GM23338 (cell line): ENCODE data around the gene LYPD5.

Experiments
- EZH2 ChIP-seq: fragments of 200-600 bp; sonication (generic); IDR thresholded peaks from one replicate; pipeline ENCODE4 v1.8.0; 2017; ENCODE audit warnings: antibody characterized with exemption, mild to moderate bottlenecking, low read depth; ENCODE audit not compliant: unreplicated experiment
- JUNB ChIP-seq: IDR thresholded peaks from one replicate; pipeline ENCODE4 v1.6.1; 2016; ENCODE audit warnings: antibody characterized with exemption; ENCODE audit not compliant: unreplicated experiment
- POLR2AphosphoS5 ChIP-seq: IDR thresholded peaks from 2 replicates; pipeline ENCODE4 v1.6.1; 2016; ENCODE audit warnings: antibody characterized with exemption, low read depth
- ZNF114 ChIP-seq: fragments of 250-450 bp; sonication (Bioruptor Pico); IDR thresholded peaks from 2 replicates; pipeline ENCODE4 v1.5.0; 2020; ENCODE audit warnings: mild to moderate bottlenecking, moderate library complexity
- TF ChIP-seq, protein P1 (sequence below), 2 experiments: fragments of 200-600 bp in 1 of 2; sonication (generic) in 1 of 2; conservative IDR thresholded peaks; 2 replicates each; pipeline versions ENCODE4 v1.5.1 to v1.6.1; 2016 to 2017; ENCODE audit warnings: antibody characterized with exemption in 2 of 2, low read depth in 2 of 2, mild to moderate bottlenecking in 2 of 2, moderate library complexity in 1 of 2

DNA sequence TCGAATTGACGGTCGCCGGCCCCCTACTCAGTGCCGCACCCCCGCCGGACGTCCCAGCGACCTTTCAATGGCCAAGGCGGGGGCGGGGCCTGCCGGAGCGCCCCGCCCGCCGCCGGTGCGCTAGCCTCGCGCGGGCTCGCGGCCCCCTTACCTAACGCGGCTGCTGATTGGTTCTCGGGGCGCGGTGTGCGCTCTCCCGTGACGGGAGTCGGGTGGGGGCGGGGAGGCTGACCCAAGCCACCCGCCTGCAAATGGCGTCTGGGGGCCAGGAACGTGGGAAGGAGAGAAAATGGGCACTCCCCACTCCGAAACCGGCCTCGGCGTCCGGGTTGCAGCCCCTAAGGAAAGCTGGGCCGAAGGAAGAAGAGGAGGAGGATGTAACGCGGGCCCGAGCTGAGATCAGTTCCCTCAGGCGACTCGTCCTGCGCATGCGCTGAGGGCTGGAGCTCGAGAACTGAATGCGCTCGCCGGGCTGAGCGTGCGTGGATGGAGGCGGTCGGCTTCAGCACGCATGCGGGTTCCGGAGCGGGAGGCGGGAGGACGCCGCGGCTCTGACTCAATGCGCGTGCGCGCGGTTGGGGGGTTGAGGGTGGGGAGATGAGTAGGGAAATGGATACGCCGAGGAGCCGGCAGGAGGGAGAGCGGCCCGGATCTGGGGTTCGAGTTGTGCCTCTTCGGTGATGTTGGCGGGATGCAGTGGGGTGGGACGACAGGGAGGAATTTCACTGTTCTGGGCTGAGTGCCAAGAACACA, 47.6 kb downstream of the LYPD5 start, which contains the start of gene SMG9:
- TF ChIP-seq, protein P1, sequence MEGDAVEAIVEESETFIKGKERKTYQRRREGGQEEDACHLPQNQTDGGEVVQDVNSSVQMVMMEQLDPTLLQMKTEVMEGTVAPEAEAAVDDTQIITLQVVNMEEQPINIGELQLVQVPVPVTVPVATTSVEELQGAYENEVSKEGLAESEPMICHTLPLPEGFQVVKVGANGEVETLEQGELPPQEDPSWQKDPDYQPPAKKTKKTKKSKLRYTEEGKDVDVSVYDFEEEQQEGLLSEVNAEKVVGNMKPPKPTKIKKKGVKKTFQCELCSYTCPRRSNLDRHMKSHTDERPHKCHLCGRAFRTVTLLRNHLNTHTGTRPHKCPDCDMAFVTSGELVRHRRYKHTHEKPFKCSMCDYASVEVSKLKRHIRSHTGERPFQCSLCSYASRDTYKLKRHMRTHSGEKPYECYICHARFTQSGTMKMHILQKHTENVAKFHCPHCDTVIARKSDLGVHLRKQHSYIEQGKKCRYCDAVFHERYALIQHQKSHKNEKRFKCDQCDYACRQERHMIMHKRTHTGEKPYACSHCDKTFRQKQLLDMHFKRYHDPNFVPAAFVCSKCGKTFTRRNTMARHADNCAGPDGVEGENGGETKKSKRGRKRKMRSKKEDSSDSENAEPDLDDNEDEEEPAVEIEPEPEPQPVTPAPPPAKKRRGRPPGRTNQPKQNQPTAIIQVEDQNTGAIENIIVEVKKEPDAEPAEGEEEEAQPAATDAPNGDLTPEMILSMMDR (conservative IDR thresholded peaks at IDR 0.05; ENCODE audit: low read depth in 2 of 2): no peak
- peak; percentile 75 for TF ChIP-seq POLR2AphosphoS5
- TF ChIP-seq JUNB: no peak
- no peak for TF ChIP-seq ZNF114 (CRISPR knock-in tag)
- no peak for TF ChIP-seq EZH2
